A673 (cell line): ENCODE measurements around the gene CDC42BPG. TPM values are rescaled to one million over a fixed set of nuclear protein-coding genes. Genes with fewer than 3 reads are reported as not detected.

Experiments
- BruUV-seq: library from RNA; stranded (reverse); fragments of 400-500 nt; replicated peaks from 2 replicates; lab custom pipeline; 2021; lab: Mats Ljungman, UMichigan
- CTCF ChIA-PET: fragments of 300-600 bp; sonication (Branson Sonifier 250); formaldehyde crosslinking; loops from one replicate; lab custom pipeline; 2022; ENCODE audit warnings: antibody characterized with exemption; lab: Charles Lee
- POLR2A ChIA-PET: fragments of 300-600 bp; sonication (Branson Sonifier 250); formaldehyde crosslinking; loops from one replicate; lab custom pipeline; 2022; ENCODE audit warnings: antibody characterized with exemption; ENCODE audit not compliant: low non-redundant PET; lab: Charles Lee
- DNase-seq: peaks from one replicate; pipeline ENCODE4 v3.0.0-alpha.2; 2015; ENCODE audit warnings: low spot score
- H3K27ac ChIP-seq: fragments of 200-600 bp; sonication (generic); 2 replicates; pipeline ENCODE4 v1.5.1; 2016; ENCODE audit warnings: mixed run types, low read depth, mild to moderate bottlenecking, mixed read lengths, antibody characterized with exemption, low read length; ENCODE audit not compliant: poor library complexity, severe bottlenecking
- H3K27me3 ChIP-seq: fragments of 200-600 bp; sonication (generic); replicated peaks from 2 replicates; pipeline ENCODE4 v1.6.1; 2017; ENCODE audit warnings: mixed run types, low read depth, mild to moderate bottlenecking, mixed read lengths, antibody characterized with exemption, low read length; ENCODE audit not compliant: insufficient read depth, poor library complexity
- H3K36me3 ChIP-seq: fragments of 200-600 bp; sonication (generic); 2 replicates; pipeline ENCODE4 v1.6.1; 2016; ENCODE audit warnings: mixed run types, mild to moderate bottlenecking, mixed read lengths, antibody characterized with exemption, low read length; ENCODE audit not compliant: insufficient read depth, poor library complexity, severe bottlenecking
- H3K4me1 ChIP-seq: fragments of 200-600 bp; sonication (generic); 2 replicates; pipeline ENCODE4 v1.6.1; 2017; ENCODE audit warnings: mixed run types, mild to moderate bottlenecking, mixed read lengths, antibody characterized with exemption, low read length; ENCODE audit not compliant: insufficient read depth, poor library complexity, severe bottlenecking
- H3K4me3 ChIP-seq: fragments of 200-600 bp; sonication (generic); 2 replicates; pipeline ENCODE4 v1.5.1; 2016; ENCODE audit warnings: low read depth, mixed run types, mild to moderate bottlenecking, mixed read lengths, low read length; ENCODE audit not compliant: poor library complexity, severe bottlenecking
- H3K9me3 ChIP-seq: fragments of 200-600 bp; sonication (generic); 2 replicates; pipeline ENCODE4 v1.6.1; 2016; ENCODE audit warnings: mixed run types, low read depth, mild to moderate bottlenecking, mixed read lengths, antibody characterized with exemption, low read length; ENCODE audit not compliant: poor library complexity, severe bottlenecking
- CTCF ChIP-seq: fragments of 300-800, 200-600 bp; sonication (generic); conservative IDR thresholded peaks from 2 replicates; pipeline ENCODE4 v1.5.1; 2017; ENCODE audit warnings: low read depth, mild to moderate bottlenecking, antibody characterized with exemption, low read length, moderate library complexity, mixed read lengths
- EZH2 ChIP-seq: fragments of 200-600 bp; sonication (generic); IDR thresholded peaks from 2 replicates; pipeline ENCODE4 v1.6.1; 2017; ENCODE audit warnings: borderline replicate concordance, low read depth, mild to moderate bottlenecking, mixed read lengths, antibody characterized with exemption, low read length; ENCODE audit not compliant: poor library complexity, severe bottlenecking
- intact Hi-C: fragments of 100-400 bp; cut with micrococcal nuclease; formaldehyde crosslinking; loops from one replicate; pipeline ENCODE4 v1.10.0; 2022; ENCODE audit not compliant: unreplicated experiment
- total RNA-seq: library from RNA; stranded (reverse); gene quantifications from 2 replicates; pipeline ENCODE4 v1.2.3, GENCODE V29; 2021

The CDC42BPG gene
- total RNA-seq, 1 experiment from 2014 or later = 4.6 TPM

DNA sequence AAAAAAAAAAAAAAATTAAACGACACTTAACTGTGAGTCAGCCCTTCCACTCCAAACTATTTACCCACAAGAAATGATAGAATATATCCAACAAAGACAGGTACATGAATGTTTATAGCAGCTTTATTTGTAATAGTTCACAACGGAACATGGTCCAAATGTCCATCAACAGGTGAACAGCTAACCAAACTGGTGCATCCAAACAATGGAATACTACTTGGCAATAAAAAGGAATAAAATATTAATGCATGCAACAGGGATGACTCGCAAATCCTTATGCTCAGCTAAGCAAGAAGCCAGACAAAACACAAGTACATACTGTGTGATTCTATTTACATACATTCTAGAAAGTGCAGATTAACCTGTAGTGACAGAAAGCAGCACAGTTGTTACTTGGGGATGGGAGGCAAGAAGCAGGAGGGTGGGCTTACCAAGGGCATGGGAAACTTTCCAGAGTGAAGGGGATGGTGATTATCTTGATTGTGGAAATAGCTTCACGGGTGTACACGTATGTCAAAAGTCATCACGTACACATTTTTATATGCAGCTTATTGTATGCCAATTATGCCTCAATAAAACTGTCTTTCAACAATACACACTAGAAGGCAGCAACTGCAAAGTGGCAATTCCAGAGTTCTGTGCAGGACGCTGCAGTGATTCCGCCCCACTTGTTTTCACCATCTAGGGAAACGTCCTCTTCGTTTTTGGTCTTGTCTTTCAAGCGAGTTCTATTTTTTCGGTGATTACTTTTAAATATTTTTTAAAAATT, 59.5 kb downstream of the CDC42BPG start:
- Histone ChIP-seq H3K9me3 (no peaks in the 10 kb centered on the region), H3K27ac (no peak overlapping the region), H3K36me3 (peaks cover 3% of the 10 kb centered on the region), H3K27me3 (no peaks in the 10 kb centered on the region), H3K4me1 (no peaks in the 10 kb centered on the region), H3K4me3 (no peak overlapping the region)
- POLR2A ChIA-PET = no interaction called here
- BruUV-seq = no TSS peak
- no peak for TF ChIP-seq EZH2
- no peak for TF ChIP-seq CTCF
- intact Hi-C loops = loop anchor here (10.0 kb wide), 1 partner anchor 330 kb away; the partner anchor contains the start of genes TM7SF2 and ZNHIT2
- DNase-seq = no peak
- CTCF ChIA-PET = no interaction called here

- TF ChIP-seq EZH2 (no peak), CTCF (0 out of 2 replicates have a peak, but pooled peaks have one; percentile 10)
- ChIA-PET POLR2A (interaction anchor here (0.6 to 0.9 kb wide), 5 partner anchors 10 to 1937 kb away, joined by 3 to 4 read pairs (median 3); partner anchors contain the start of gene PPP2R5B), CTCF (interaction anchor here (0.5 to 1.0 kb wide), 4 partner anchors 10 to 109 kb away, joined by 3 to 6 read pairs (median 3); no protein-coding TSS in a partner anchor)
- BruUV-seq = no TSS peak
- Histone ChIP-seq H3K4me3 (peak within 1 kb of the TSS; percentile 80), H3K9me3 (no peaks in the 10 kb centered on the region), H3K4me1 (peaks cover 21% of the 10 kb centered on the region), H3K27ac (peak within 1 kb of the TSS; percentile 99), H3K36me3 (peaks cover 39% of the 10 kb centered on the region), H3K27me3 (no peaks in the 10 kb centered on the region)
- peak; percentile 100 for DNase-seq
- intact Hi-C loops = loop anchor here (2.0 to 5.0 kb wide), 2 partner anchors 66 to 1079 kb away; partner anchors contain the start of genes CDC42BPG and CFL1
Measured at GRCh38 chr11:64778473-64779298, 65.8 kb downstream of the CDC42BPG start, which contains the start of gene SF1. TSS of gene SF1 (minus strand) at chr11:64778542. CDS start at chr11:64778392, 150 bp downstream.

- H3K4me1 ChIP-seq = peaks cover 25% of the 10 kb centered on the region
- peak overlapping the region; percentile 99 for H3K27ac ChIP-seq
- H3K36me3 ChIP-seq = peaks cover 44% of the 10 kb centered on the region
- ChIA-PET POLR2A (interaction anchor here (0.8 to 0.9 kb wide), 2 partner anchors 10 to 90 kb away, joined by 4 read pairs; no protein-coding TSS in a partner anchor), CTCF (interaction anchor here (0.5 to 1.0 kb wide), 4 partner anchors 10 to 110 kb away, joined by 3 to 6 read pairs (median 3); no protein-coding TSS in a partner anchor)
- intact Hi-C loops = loop anchor here (2.0 to 5.0 kb wide), 2 partner anchors 67 to 1079 kb away; partner anchors contain the start of genes CDC42BPG and CFL1
- H3K4me3 ChIP-seq = peak overlapping the region; percentile 80
- TF ChIP-seq CTCF = no peak
- TF ChIP-seq EZH2 = no peak
- BruUV-seq = no TSS peak
- DNase-seq = no peak
- no peaks in the 10 kb centered on the region for H3K27me3 ChIP-seq
- H3K9me3 ChIP-seq = no peaks in the 10 kb centered on the region
Measured at GRCh38 chr11:64778223-64778472, 66.3 kb downstream of the CDC42BPG start.
